AG04450 (cell line): Measurements from ENCODE around the gene ILK. TPM values are rescaled to one million over a fixed set of nuclear protein-coding genes. Genes with fewer than 3 reads are reported as not detected.

Experiments used
- CTCF ChIA-PET: fragments of 300-600, 350-600 bp; formaldehyde crosslinking; extraction: SDS; loops from one replicate; lab custom pipeline; 2022; ENCODE audit warnings: antibody characterized with exemption, inconsistent platforms; lab: Charles Lee
- POLR2A ChIA-PET: fragments of 350-600 bp; formaldehyde crosslinking; extraction: SDS; loops from one replicate; lab custom pipeline; 2021; ENCODE audit warnings: antibody characterized with exemption, inconsistent platforms; lab: Yijun Ruan, JAX
- DNase-seq: peaks from one replicate; pipeline ENCODE4 v3.0.0-alpha.2; 2011; ENCODE audit warnings: low read depth, low spot score
- H3K27ac ChIP-seq: one replicate; pipeline ENCODE4 v1.5.1; 2012; ENCODE audit warnings: low read depth, low read length, control low read depth
- H3K27me3 ChIP-seq: one replicate; pipeline ENCODE4 v1.6.0; 2012; ENCODE audit warnings: low read length; ENCODE audit not compliant: control insufficient read depth, insufficient read depth
- H3K4me3 ChIP-seq: 2 replicates; pipeline ENCODE4 v1.5.1; 2011; ENCODE audit warnings: mild to moderate bottlenecking, low read depth, low read length, control low read depth
- H3K9me3 ChIP-seq: 2 replicates; pipeline ENCODE4 v1.5.1; 2012; ENCODE audit warnings: low read length; ENCODE audit not compliant: control insufficient read depth, insufficient read depth
- CTCF ChIP-seq: IDR thresholded peaks from 2 replicates; pipeline ENCODE4 v1.5.1; 2011; ENCODE audit warnings: low read depth, low read length, control low read depth, inconsistent platforms
- polyA plus RNA-seq: library from polyadenylated mRNA; depleted of rRNA; stranded (reverse); fragments of >200 nt; gene quantifications from 2 replicates; pipeline ENCODE4 v1.2.3, GENCODE V29; 2011

The ILK gene
- polyA plus RNA-seq, 1 experiment: 362 TPM

GRCh38 chr11:6640036-6640984, 36.7 kb downstream of the ILK start:
- no peaks in the 10 kb centered on the region for H3K27me3 ChIP-seq
- H3K9me3 ChIP-seq: no peaks in the 10 kb centered on the region; the same call in 1 of the 2 replicates
- POLR2A ChIA-PET: no interaction called here
- TF ChIP-seq CTCF: no peak
- H3K27ac ChIP-seq: no peak overlapping the region
- no peak overlapping the region for H3K4me3 ChIP-seq
- CTCF ChIA-PET: no interaction called here
- DNase-seq: no peak

GRCh38 chr11:6640985-6641701, 37.6 kb downstream of the ILK start:
- TF ChIP-seq CTCF: no peak
- H3K4me3 ChIP-seq: no peak overlapping the region
- ChIA-PET POLR2A (no interaction called here), CTCF (no interaction called here)
- no peak overlapping the region for H3K27ac ChIP-seq
- no peak for DNase-seq
- no peaks in the 10 kb centered on the region; the same call in 1 of the 2 replicates for H3K9me3 ChIP-seq
- H3K27me3 ChIP-seq: no peaks in the 10 kb centered on the region

- Histone ChIP-seq H3K4me3 (no peak overlapping the region), H3K27me3 (no peaks in the 10 kb centered on the region), H3K27ac (no peak overlapping the region), H3K9me3 (no peaks in the 10 kb centered on the region; the same call in 1 of the 2 replicates)
- DNase-seq: no peak
- no peak for TF ChIP-seq CTCF
- ChIA-PET CTCF (no interaction called here), POLR2A (no interaction called here)
Measured at GRCh38 chr11:6642957-6643356, 39.4 kb downstream of the ILK start.

- Histone ChIP-seq H3K9me3 (no peaks in the 10 kb centered on the region; the same call in 1 of the 2 replicates), H3K4me3 (peak overlapping the region; percentile 18), H3K27me3 (peaks cover 2% of the 10 kb centered on the region), H3K27ac (peak overlapping the region; percentile 21)
- CTCF ChIA-PET: no interaction called here
- POLR2A ChIA-PET: interaction anchor here (0.7 to 1.3 kb wide), 3 partner anchors 11 to 172 kb away, joined by 4 to 9 read pairs (median 6); partner anchors contain the start of gene TRIM3
- DNase-seq: peak; percentile 39
- no peak for TF ChIP-seq CTCF
Measured at GRCh38 chr11:6646071-6646470, 42.5 kb downstream of the ILK start.
